Pancreas (tissue), 10 donors: ENCODE data around the gene FILIP1L. TPM values are rescaled to one million over a fixed set of nuclear protein-coding genes. Genes with fewer than 3 reads are reported as not detected.

Experiments
- ATAC-seq, 4 donors: fragments of 200-7000 bp; cut with Tn5 transposase; one replicate each; pipeline versions ENCODE4 v1.8.0 to v1.9.1; 2020; ENCODE audit warnings: mild to moderate bottlenecking in 4 of 4, moderate library complexity in 4 of 4
- DNase-seq, 6 donors: peaks; one replicate each; pipeline ENCODE4 v3.0.0-alpha.2; 2020
- FAIRE-seq: peaks from 2 replicates; lab custom pipeline; 2012; peaks lifted over from hg19 to GRCh38; lab: Jason Lieb, UNC
- H3K27ac ChIP-seq, 4 donors: fragments of 200-600 bp; sonication (generic); 1 replicate in 3 of 4; 2 replicates in 1 of 4; pipeline versions ENCODE4 v1.5.0 to v1.8.0; 2020
- H3K27me3 ChIP-seq, 4 donors: fragments of 200-600 bp; one replicate each; pipeline ENCODE4 v1.8.0; 2021
- H3K36me3 ChIP-seq, 3 donors: fragments of 200-600 bp; sonication (generic) in 1 of 3; one replicate each; pipeline versions ENCODE4 v1.5.0 to v1.8.0; 2020 to 2021
- H3K4me1 ChIP-seq, 3 donors: fragments of 200-600 bp; one replicate each; pipeline ENCODE4 v1.8.0; 2021
- H3K4me3 ChIP-seq, 4 donors: fragments of 200-600 bp; sonication (generic) in 2 of 4; one replicate each; pipeline versions ENCODE4 v1.5.0 to v1.8.0; 2020 to 2021
- H3K9me3 ChIP-seq, 4 donors: fragments of 200-600 bp; one replicate each; pipeline ENCODE4 v1.8.0; 2021
- CTCF ChIP-seq, 4 donors: fragments of 200-600 bp; sonication (generic) in 3 of 4; IDR thresholded peaks; one replicate each; pipeline versions ENCODE4 v1.5.0 to v1.8.0; 2021; ENCODE audit warnings: antibody characterized with exemption in 4 of 4
- WGBS, 2 donors: extraction: QIAGEN DNeasy Blood & Tissue Kit; methylation state at CpG; one replicate each; pipeline ENCODE4 v1.1.7; 2013; 5-methylcytosine and 5-hydroxymethylcytosine counted together
- intact Hi-C, 3 donors: fragments of 100-400 bp; cut with DNase I; formaldehyde crosslinking; loops; one replicate each; pipeline versions ENCODE4 v1.11.1 to v1.14.2; 2022
- polyA plus RNA-seq, 2 donors: library from polyadenylated mRNA; stranded (reverse); fragments of 200-250 nt; gene quantifications; one replicate each; pipeline ENCODE4 v1.2.3, GENCODE V29; 2013
- total RNA-seq, 6 donors: library from RNA; stranded (reverse); fragmentation: NEBNext Ultra II Directional in 4 of 6; extraction: Animal tissue kit (Norgen Biotek cat#: 25700) in 4 of 6; gene quantifications; one replicate each; pipeline versions ENCODE4 v1.2.1 to v1.2.4, GENCODE V29; 2021 to 2023
- donor health status: healthy with polysubstance abuse.
- donor health status: DM: no; HTN: no; CAD: no; lungs with moderate emphysema.
- donor health status: DM: no; HTN: no; CAD: no.
- donor health status: control.
- donor health status: control.
- donor health status: Bipolar disorder and iron deficiency.
- donor health status: DM: yes; HTN: yes; CAD: no.
- donor health status: DM: no; HTN: no; CAD: no.
- donor health status: DM: no; HTN: no; CAD: no.
- donor health status: DM: yes; HTN: yes; CAD: no.

The FILIP1L gene
- total and polyA plus RNA-seq, 8 donors, result 12.5 to 37.7 (median 15.8) TPM

- H3K36me3 ChIP-seq, result no peaks in the 10 kb centered on the region
- H3K27me3 ChIP-seq, result no peaks in the 10 kb centered on the region
- ATAC-seq (no peak), DNase-seq (no peak), FAIRE-seq (no peak)
- no peak overlapping the region for H3K4me3 ChIP-seq
- peaks cover 0 to 15% (median 10%) of the 10 kb centered on the region in 3 donors for H3K4me1 ChIP-seq
- 75 to 84% methylated on average over 1 of the region's 1 CpG for WGBS, 2 donors
- no peak for TF ChIP-seq CTCF (IDR thresholded peaks at IDR 0.05)
- intact Hi-C loops, result no loop called here
- no peaks in the 10 kb centered on the region for H3K9me3 ChIP-seq
- peak overlapping the region in 2 of 4 donors; percentile 30 to 60 for H3K27ac ChIP-seq
These were observed 212.2 kb downstream of the FILIP1L start for GRCh38 chr3:99902091-99902490.

- no peak for DNase-seq
These were observed 212.9 kb downstream of the FILIP1L start for GRCh38 chr3:99901200-99901926.

GRCh38 chr3:99900248-99900647 lies 214.1 kb downstream of the FILIP1L start:
- H3K27ac ChIP-seq, result no peak overlapping the region
- intact Hi-C loops, result no loop called here
- DNase-seq (no peak), ATAC-seq (no peak), FAIRE-seq (no peak)
- no peak overlapping the region for H3K4me3 ChIP-seq
- no peaks in the 10 kb centered on the region for H3K36me3 ChIP-seq
- WGBS, 2 donors, result 92 to 97% methylated on average over 1 of the region's 1 CpG
- H3K4me1 ChIP-seq, result peaks cover 0 to 15% (median 10%) of the 10 kb centered on the region in 3 donors
- no peaks in the 10 kb centered on the region for H3K27me3 ChIP-seq
- no peak for TF ChIP-seq CTCF (IDR thresholded peaks at IDR 0.05)
- no peaks in the 10 kb centered on the region for H3K9me3 ChIP-seq

More at GRCh38 chr3:99901200-99901926, 212.9 kb downstream of the FILIP1L start:
- H3K4me3 ChIP-seq, result no peak overlapping the region
- no peaks in the 10 kb centered on the region for H3K9me3 ChIP-seq
- peak overlapping the region in 2 of 4 donors; percentile 30 to 60 for H3K27ac ChIP-seq
- no peaks in the 10 kb centered on the region for H3K36me3 ChIP-seq
- FAIRE-seq (no peak), ATAC-seq (peak; percentile 53 to 76 (median 66))
- H3K4me1 ChIP-seq, result peaks cover 0 to 15% (median 10%) of the 10 kb centered on the region in 3 donors
- no peak for TF ChIP-seq CTCF (IDR thresholded peaks at IDR 0.05)
- H3K27me3 ChIP-seq, result no peaks in the 10 kb centered on the region
- intact Hi-C loops, result no loop called here
- 15 to 18% methylated on average over 6 of the region's 6 CpGs for WGBS, 2 donors

- Histone ChIP-seq H3K9me3 (no peaks in the 10 kb centered on the region), H3K36me3 (no peaks in the 10 kb centered on the region), H3K4me1 (peaks cover 0 to 15% (median 10%) of the 10 kb centered on the region in 3 donors), H3K27me3 (no peaks in the 10 kb centered on the region), H3K27ac (no peak overlapping the region), H3K4me3 (no peak overlapping the region)
- DNase-seq (no peak), FAIRE-seq (no peak), ATAC-seq (no peak)
- TF ChIP-seq CTCF (IDR thresholded peaks at IDR 0.05), result no peak
- 95% methylated on average over 3 of the region's 3 CpGs for WGBS, 2 donors
- intact Hi-C loops, result no loop called here
These were observed 214.7 kb downstream of the FILIP1L start for GRCh38 chr3:99899603-99900002.

GRCh38 chr3:99896482-99896881 lies 217.8 kb downstream of the FILIP1L start:
- 90 to 94% methylated on average over 3 of the region's 3 CpGs for WGBS, 2 donors
- no peak for FAIRE-seq

More at GRCh38 chr3:99896482-99896881, 217.8 kb downstream of the FILIP1L start:
- DNase-seq, result no peak
- Histone ChIP-seq H3K4me1 (peaks cover 0 to 8% (median 7%) of the 10 kb centered on the region in 3 donors), H3K36me3 (no peaks in the 10 kb centered on the region), H3K27me3 (no peaks in the 10 kb centered on the region), H3K9me3 (no peaks in the 10 kb centered on the region), H3K4me3 (no peak overlapping the region), H3K27ac (no peak overlapping the region)
- no peak for ATAC-seq
- intact Hi-C loops, result no loop called here
- no peak for TF ChIP-seq CTCF (IDR thresholded peaks at IDR 0.05)
